Endodermal cell (in vitro differentiated cells): ENCODE data around the gene KTI12. TPM values are rescaled to one million over a fixed set of nuclear protein-coding genes. Genes with fewer than 3 reads are reported as not detected.

ENCODE experiments used
- DNase-seq: peaks from one replicate; pipeline ENCODE4 v3.0.0-alpha.2; 2017
- H3K27ac ChIP-seq: 2 replicates; pipeline ENCODE4 v1.5.1; 2013; ENCODE audit warnings: mild to moderate bottlenecking, low read depth, low read length, moderate library complexity
- H3K27me3 ChIP-seq: 2 replicates; pipeline ENCODE4 v1.6.1; 2013; ENCODE audit warnings: mild to moderate bottlenecking, low read length, moderate library complexity; ENCODE audit not compliant: insufficient read depth, control insufficient read depth, poor library complexity, severe bottlenecking
- H3K36me3 ChIP-seq: 2 replicates; pipeline ENCODE4 v1.7.0; 2013; ENCODE audit warnings: mild to moderate bottlenecking, low read length, moderate library complexity; ENCODE audit not compliant: control insufficient read depth, insufficient read depth
- H3K4me1 ChIP-seq: one replicate; pipeline ENCODE4 v1.7.0; 2013; ENCODE audit warnings: low read length; ENCODE audit not compliant: control insufficient read depth, insufficient read depth
- H3K4me3 ChIP-seq: 2 replicates; pipeline ENCODE4 v1.5.1; 2013; ENCODE audit warnings: mild to moderate bottlenecking, low read length, moderate library complexity
- H3K9ac ChIP-seq: 2 replicates; pipeline ENCODE4 v1.6.1; 2013; ENCODE audit warnings: mild to moderate bottlenecking, low read length, moderate library complexity; ENCODE audit not compliant: poor library complexity, severe bottlenecking; ENCODE audit errors: extremely low read depth
- H3K9me3 ChIP-seq: 2 replicates; pipeline ENCODE4 v1.6.1; 2013; ENCODE audit warnings: mild to moderate bottlenecking, low read length, moderate library complexity; ENCODE audit not compliant: control insufficient read depth
- H3K27ac Mint-ChIP-seq: 2 replicates; pipeline ENCODE4 v1.8.0; 2020; ENCODE audit warnings: mixed read lengths
- H3K27me3 Mint-ChIP-seq: 2 replicates; pipeline ENCODE4 v1.8.0; 2021; ENCODE audit warnings: mild to moderate bottlenecking, mixed read lengths; ENCODE audit not compliant: insufficient read depth
- H3K36me3 Mint-ChIP-seq: 2 replicates; pipeline ENCODE4 v1.8.0; 2020; ENCODE audit warnings: low read depth, mixed read lengths
- H3K4me1 Mint-ChIP-seq: 2 replicates; pipeline ENCODE4 v1.8.0; 2020; ENCODE audit warnings: mixed read lengths
- H3K4me3 Mint-ChIP-seq: 2 replicates; pipeline ENCODE4 v1.8.0; 2020; ENCODE audit warnings: mild to moderate bottlenecking, moderate library complexity, mixed read lengths
- H3K9me3 Mint-ChIP-seq: 2 replicates; pipeline ENCODE4 v1.8.0; 2020; ENCODE audit warnings: mild to moderate bottlenecking, mixed read lengths
- WGBS, 2 experiments: methylation state at CpG; one replicate each; pipeline versions ENCODE4 v1.1.5 to v1.1.7; 2013; ENCODE audit warnings: missing lambda C conversion rate in 2 of 2, mixed read lengths in 1 of 2; ENCODE audit not compliant: insufficient coverage in 1 of 2, insufficient read length in 1 of 2; 5-methylcytosine and 5-hydroxymethylcytosine counted together
- total RNA-seq, 2 donors: library from RNA; stranded (reverse); fragmentation: NEBNext Ultra II Directional in 1 of 2; extraction: Animal tissue kit (Norgen Biotek cat#: 25700) in 1 of 2; gene quantifications; 2 replicates in 1 of 2; 3 replicates in 1 of 2; pipeline ENCODE4 v1.2.1, GENCODE V29; 2021
- TF ChIP-seq, protein P1 (sequence below): fragments of 200-600 bp; sonication (generic); conservative IDR thresholded peaks from 2 replicates; pipeline ENCODE4 v1.5.0; 2021; ENCODE audit warnings: antibody characterized with exemption, mild to moderate bottlenecking

Gene KTI12
- total RNA-seq, 2 donors from 2014 or later: 7.3 to 9.2 TPM

DNA sequence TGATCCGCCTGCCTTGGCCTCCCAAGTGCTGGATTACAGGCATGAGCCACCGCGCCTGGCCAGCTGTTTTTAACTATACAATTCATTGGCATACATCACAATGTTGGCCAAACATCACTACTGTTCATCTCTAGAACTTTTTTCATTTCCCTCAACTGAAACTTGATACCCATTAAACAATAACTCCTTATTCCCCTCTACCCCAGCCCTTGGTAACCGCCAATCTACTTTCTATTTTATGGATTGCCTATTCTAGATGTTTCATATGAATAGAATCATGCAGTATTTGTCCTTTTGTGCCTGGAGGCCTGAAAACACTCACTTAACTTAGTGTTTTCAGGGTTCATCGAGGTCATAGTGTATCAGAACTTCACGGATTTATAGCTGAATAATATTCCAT is 38.7 kb upstream of the KTI12 start:
- 81 to 93% methylated on average over 3 to 6 of the region's 6 CpGs for WGBS, 2 experiments

GRCh38 chr1:52070704-52071103 is 37.1 kb upstream of the KTI12 start:
- WGBS, 2 experiments: 90 to 96% methylated on average over 2 to 4 of the region's 4 CpGs
- no peaks in the 10 kb centered on the region for H3K9me3 ChIP-seq
- no peak overlapping the region for H3K9ac ChIP-seq
- H3K4me3 Mint-ChIP-seq: no peak overlapping the region
- TF ChIP-seq, protein P1, sequence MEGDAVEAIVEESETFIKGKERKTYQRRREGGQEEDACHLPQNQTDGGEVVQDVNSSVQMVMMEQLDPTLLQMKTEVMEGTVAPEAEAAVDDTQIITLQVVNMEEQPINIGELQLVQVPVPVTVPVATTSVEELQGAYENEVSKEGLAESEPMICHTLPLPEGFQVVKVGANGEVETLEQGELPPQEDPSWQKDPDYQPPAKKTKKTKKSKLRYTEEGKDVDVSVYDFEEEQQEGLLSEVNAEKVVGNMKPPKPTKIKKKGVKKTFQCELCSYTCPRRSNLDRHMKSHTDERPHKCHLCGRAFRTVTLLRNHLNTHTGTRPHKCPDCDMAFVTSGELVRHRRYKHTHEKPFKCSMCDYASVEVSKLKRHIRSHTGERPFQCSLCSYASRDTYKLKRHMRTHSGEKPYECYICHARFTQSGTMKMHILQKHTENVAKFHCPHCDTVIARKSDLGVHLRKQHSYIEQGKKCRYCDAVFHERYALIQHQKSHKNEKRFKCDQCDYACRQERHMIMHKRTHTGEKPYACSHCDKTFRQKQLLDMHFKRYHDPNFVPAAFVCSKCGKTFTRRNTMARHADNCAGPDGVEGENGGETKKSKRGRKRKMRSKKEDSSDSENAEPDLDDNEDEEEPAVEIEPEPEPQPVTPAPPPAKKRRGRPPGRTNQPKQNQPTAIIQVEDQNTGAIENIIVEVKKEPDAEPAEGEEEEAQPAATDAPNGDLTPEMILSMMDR: no peak
- no peak overlapping the region for H3K4me3 ChIP-seq
- H3K4me1 ChIP-seq: no peaks in the 10 kb centered on the region
- no peaks in the 10 kb centered on the region for H3K27me3 Mint-ChIP-seq
- no peak for DNase-seq
- H3K27ac Mint-ChIP-seq: no peak overlapping the region
- H3K9me3 Mint-ChIP-seq: no peaks in the 10 kb centered on the region
- H3K36me3 ChIP-seq: peaks cover 62% of the 10 kb centered on the region
- H3K27ac ChIP-seq: no peak overlapping the region
- no peaks in the 10 kb centered on the region for H3K27me3 ChIP-seq
- no peaks in the 10 kb centered on the region for H3K4me1 Mint-ChIP-seq
- peaks cover 48% of the 10 kb centered on the region for H3K36me3 Mint-ChIP-seq

More for the DNA sequence above, 38.7 kb upstream of the KTI12 start:
- no peak overlapping the region for H3K4me3 ChIP-seq
- no peaks in the 10 kb centered on the region for H3K27me3 ChIP-seq
- no peak overlapping the region for H3K4me3 Mint-ChIP-seq
- no peaks in the 10 kb centered on the region for H3K9me3 Mint-ChIP-seq
- peaks cover 59% of the 10 kb centered on the region for H3K36me3 ChIP-seq
- no peaks in the 10 kb centered on the region for H3K4me1 Mint-ChIP-seq
- H3K27ac ChIP-seq: no peak overlapping the region
- H3K4me1 ChIP-seq: no peaks in the 10 kb centered on the region
- no peaks in the 10 kb centered on the region for H3K9me3 ChIP-seq
- TF ChIP-seq, protein P1: no peak
- peaks cover 49% of the 10 kb centered on the region for H3K36me3 Mint-ChIP-seq
- DNase-seq: no peak
- H3K27ac Mint-ChIP-seq: no peak overlapping the region
- no peak overlapping the region for H3K9ac ChIP-seq
- no peaks in the 10 kb centered on the region for H3K27me3 Mint-ChIP-seq

GRCh38 chr1:52063192-52063591 is 29.6 kb upstream of the KTI12 start:
- Mint-ChIP-seq H3K27ac (no peak overlapping the region), H3K27me3 (no peaks in the 10 kb centered on the region), H3K4me1 (peaks cover 7% of the 10 kb centered on the region), H3K4me3 (no peak overlapping the region), H3K9me3 (no peaks in the 10 kb centered on the region), H3K36me3 (peaks cover 69% of the 10 kb centered on the region)
- H3K9me3 ChIP-seq: no peaks in the 10 kb centered on the region
- WGBS, 2 experiments: 92 to 100% methylated on average over 2 of the region's 2 CpGs
- no peaks in the 10 kb centered on the region for H3K4me1 ChIP-seq
- no peak overlapping the region for H3K9ac ChIP-seq
- DNase-seq: no peak
- no peak overlapping the region for H3K27ac ChIP-seq
- TF ChIP-seq, protein P1: no peak
- no peaks in the 10 kb centered on the region for H3K27me3 ChIP-seq
- no peak overlapping the region for H3K4me3 ChIP-seq
- peaks cover 62% of the 10 kb centered on the region for H3K36me3 ChIP-seq
